HG03432 (cell line): ENCODE data around the gene ARHGEF4.

Experiments
- ATAC-seq: cut with Tn5 transposase; IDR thresholded peaks from one replicate; pipeline ENCODE4 v1.9.1; 2021; ENCODE audit warnings: mild to moderate bottlenecking, moderate library complexity; ENCODE audit not compliant: unreplicated experiment

The ARHGEF4 gene

GRCh38 chr2:131046028-131046917, 209.6 kb downstream of the ARHGEF4 start:
- ATAC-seq: no peak

GRCh38 chr2:131046918-131047652, 210.4 kb downstream of the ARHGEF4 start:
- ATAC-seq: no peak

- no peak for ATAC-seq
Observed at GRCh38 chr2:131047920-131048560, 211.3 kb downstream of the ARHGEF4 start.

- ATAC-seq: no peak
Observed at GRCh38 chr2:131048641-131049040, 211.9 kb downstream of the ARHGEF4 start.

GRCh38 chr2:131049150-131049718, 212.5 kb downstream of the ARHGEF4 start:
- no peak for ATAC-seq

- no peak for ATAC-seq
Observed at GRCh38 chr2:131050896-131051295, 214.2 kb downstream of the ARHGEF4 start.

- ATAC-seq: no peak
Observed at GRCh38 chr2:131052741-131053263, 216.1 kb downstream of the ARHGEF4 start.

- no peak for ATAC-seq
Observed at GRCh38 chr2:131054488-131054887, 217.8 kb downstream of the ARHGEF4 start.

GRCh38 chr2:131055169-131056065, 218.7 kb downstream of the ARHGEF4 start:
- ATAC-seq: no peak

- no peak for ATAC-seq
Observed at GRCh38 chr2:131056204-131056931, 219.7 kb downstream of the ARHGEF4 start.

- ATAC-seq: no peak
Observed at GRCh38 chr2:131056932-131057287, 220.2 kb downstream of the ARHGEF4 start.

- no peak for ATAC-seq
Observed at GRCh38 chr2:131058214-131058843, 221.6 kb downstream of the ARHGEF4 start.

- no peak for ATAC-seq
Observed at GRCh38 chr2:131058920-131059319, 222.2 kb downstream of the ARHGEF4 start.

GRCh38 chr2:131063501-131064283, 227.0 kb downstream of the ARHGEF4 start:
- no peak for ATAC-seq

GRCh38 chr2:131064589-131065512, 228.1 kb downstream of the ARHGEF4 start:
- ATAC-seq: no peak

GRCh38 chr2:131067465-131068125, 230.9 kb downstream of the ARHGEF4 start:
- no peak for ATAC-seq
